Body of pancreas (tissue), 4 donors: ENCODE measurements around the gene VGLL2. TPM values are rescaled to one million over a fixed set of nuclear protein-coding genes. Genes with fewer than 3 reads are reported as not detected.
"Not testable (repeated sequence)": the region's sequence is repeated elsewhere in the genome, so short reads cannot be mapped to it uniquely, and the experiment has no call there.

Experiments used
- ATAC-seq: fragments of 150-250 bp; one replicate; pipeline ENCODE4 v1.9.1; 2016
- DNase-seq, 4 donors: peaks; one replicate each; pipeline ENCODE4 v3.0.0-alpha.2; 2019
- H3K27ac ChIP-seq, 4 donors: fragments of 200-600 bp; sonication (generic); 1 replicate in 3 of 4; 2 replicates in 1 of 4; pipeline versions ENCODE4 v1.5.1 to v1.6.1; 2016 to 2019; ENCODE audit warnings: mild to moderate bottlenecking in 1 of 4, mixed read lengths in 1 of 4, moderate library complexity in 1 of 4
- H3K27me3 ChIP-seq, 2 donors: fragments of 200-600 bp; sonication (generic); one replicate each; pipeline ENCODE4 v1.6.0; 2016; ENCODE audit warnings: mild to moderate bottlenecking in 1 of 2
- H3K36me3 ChIP-seq, 2 donors: fragments of 200-600 bp; sonication (generic); replicated peaks in 1 of 2; 2 replicates each; pipeline ENCODE4 v1.5.1; 2016; ENCODE audit warnings: low read depth in 2 of 2; ENCODE audit not compliant: insufficient read depth in 1 of 2
- H3K4me1 ChIP-seq: fragments of 200-600 bp; sonication (generic); one replicate; pipeline ENCODE4 v1.6.0; 2016
- H3K4me3 ChIP-seq, 2 donors: fragments of 200-600 bp; sonication (generic); 1 replicate in 1 of 2; 2 replicates in 1 of 2; pipeline ENCODE4 v1.5.1; 2016 to 2019
- H3K9me3 ChIP-seq, 3 donors: fragments of 200-600 bp; sonication (generic); 1 replicate in 2 of 3; 2 replicates in 1 of 3; pipeline ENCODE4 v1.5.1; 2016
- CTCF ChIP-seq, 7 experiments: fragments of 450-650 bp in 4 of 7; fragments of 200-600 bp in 3 of 7; sonication (generic) in 3 of 7; IDR thresholded peaks; one replicate each; pipeline ENCODE4 v1.5.1; 2016 to 2019; ENCODE audit warnings: antibody characterized with exemption in 7 of 7
- POLR2A ChIP-seq, 3 donors: fragments of 450-650 bp; IDR thresholded peaks; one replicate each; pipeline ENCODE4 v1.6.1; 2016; ENCODE audit warnings: antibody characterized with exemption in 3 of 3, mild to moderate bottlenecking in 2 of 3
- WGBS, 2 donors: methylation state at CpG; one replicate each; pipeline ENCODE4 v1.1.5; 2017; 5-methylcytosine and 5-hydroxymethylcytosine counted together
- intact Hi-C: fragments of 100-400 bp; cut with DNase I; formaldehyde crosslinking; loops from one replicate; pipeline ENCODE4 v1.15.1; 2023
- total RNA-seq, 2 donors: library from RNA; depleted of rRNA; stranded (reverse); fragments of >200 nt; gene quantifications; one replicate each; pipeline ENCODE4 v1.1.0, GENCODE V29; 2016

VGLL2 gene
- total RNA-seq, 2 donors from 2014 or later = 0.99 TPM; not detected in 1

DNA sequence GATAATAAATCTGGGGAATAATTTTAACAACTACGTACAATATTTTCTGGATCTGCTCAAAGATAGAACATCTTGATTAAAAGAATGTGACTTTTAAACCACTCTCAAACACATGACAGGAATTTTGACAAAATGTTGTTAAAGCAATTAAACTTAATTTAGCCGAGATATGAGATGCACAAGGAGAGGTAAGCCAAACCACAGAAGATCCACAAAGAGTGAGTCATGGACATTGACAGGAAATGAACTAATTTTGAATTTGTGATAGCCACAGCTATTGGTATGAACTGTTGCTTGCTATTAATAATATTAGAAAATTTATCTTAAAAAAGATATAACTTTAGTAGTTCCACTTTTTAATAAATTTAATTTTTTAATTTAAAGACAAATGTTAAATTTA is 27.8 kb upstream of the VGLL2 start:
- Histone ChIP-seq H3K27ac (no peak overlapping the region), H3K9me3 (no peaks in the 10 kb centered on the region), H3K36me3 (no peaks in the 10 kb centered on the region), H3K4me1 (no peaks in the 10 kb centered on the region), H3K4me3 (no peak overlapping the region), H3K27me3 (no peaks in the 10 kb centered on the region)
- intact Hi-C loops = no loop called here
- ATAC-seq (no peak), DNase-seq (no peak)
- 53% methylated on average over 2 of the region's 2 CpGs for WGBS, 2 donors
- TF ChIP-seq POLR2A (IDR thresholded peaks at IDR 0.05) (no peak), CTCF (IDR thresholded peaks at IDR 0.05) (no peak)

- H3K4me3 ChIP-seq, H3K27ac ChIP-seq, intact Hi-C loops, H3K27me3 ChIP-seq, H3K4me1 ChIP-seq, DNase-seq, H3K9me3 ChIP-seq, H3K36me3 ChIP-seq, ATAC-seq: not testable (repeated sequence)
- WGBS, 2 donors = 61% methylated on average over 11 to 13 of the region's 13 CpGs
These were observed 20.8 kb upstream of the VGLL2 start for GRCh38 chr6:117244571-117244970.

DNA sequence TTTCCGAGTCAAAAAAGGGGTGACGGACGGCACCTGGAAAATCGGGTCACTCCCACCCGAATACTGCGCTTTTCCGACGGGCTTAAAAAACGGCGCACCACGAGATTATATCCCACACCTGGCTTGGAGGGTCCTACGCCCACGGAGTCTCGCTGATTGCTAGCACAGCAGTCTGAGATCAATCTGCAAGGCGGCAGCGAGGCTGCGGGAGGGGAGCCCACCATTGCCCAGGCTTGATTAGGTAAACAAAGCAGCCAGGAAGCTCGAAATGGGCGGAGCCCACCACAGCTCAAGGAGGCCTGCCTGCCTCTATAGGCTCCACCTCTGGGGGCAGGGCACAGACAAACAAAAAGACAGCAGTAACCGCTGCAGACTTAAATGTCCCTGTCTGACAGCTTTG is 20.4 kb upstream of the VGLL2 start:
- intact Hi-C loops, H3K4me3 ChIP-seq, H3K4me1 ChIP-seq, H3K27ac ChIP-seq, H3K9me3 ChIP-seq, DNase-seq, ATAC-seq, H3K27me3 ChIP-seq, H3K36me3 ChIP-seq: not testable (repeated sequence)
- 78 to 79% methylated on average over 16 to 19 of the region's 20 CpGs for WGBS, 2 donors

DNA sequence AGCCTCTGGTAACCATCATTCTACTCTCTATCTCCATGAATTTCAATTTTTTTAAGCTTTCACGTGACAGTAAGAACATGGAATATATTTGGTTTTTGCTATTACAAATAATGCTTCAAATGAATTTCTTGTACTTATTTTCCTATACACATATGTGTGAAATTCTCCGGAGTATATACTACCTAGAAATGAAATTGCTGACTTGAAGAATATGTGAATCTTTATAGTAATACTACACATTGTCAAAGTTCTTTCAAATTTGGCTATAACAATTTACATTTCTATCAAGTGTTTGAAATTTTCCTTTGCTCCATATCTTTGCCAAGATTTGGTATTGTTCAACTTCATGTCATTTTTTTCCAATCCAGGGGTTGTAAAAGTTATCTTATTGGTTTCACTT is 11.6 kb upstream of the VGLL2 start:
- no peak for TF ChIP-seq POLR2A (IDR thresholded peaks at IDR 0.05)
- no peak for TF ChIP-seq CTCF (IDR thresholded peaks at IDR 0.05)
- Histone ChIP-seq H3K9me3 (no peaks in the 10 kb centered on the region), H3K27me3 (no peaks in the 10 kb centered on the region), H3K36me3 (no peaks in the 10 kb centered on the region), H3K4me1 (no peaks in the 10 kb centered on the region), H3K4me3 (no peak overlapping the region), H3K27ac (no peak overlapping the region)
- ATAC-seq = no peak
- intact Hi-C loops = no loop called here
- 66 to 75% methylated on average over 2 of the region's 2 CpGs for WGBS, 2 donors
- no peak for DNase-seq

GRCh38 chr6:117262799-117263198 is 2.6 kb upstream of the VGLL2 start:
- TF ChIP-seq POLR2A (IDR thresholded peaks at IDR 0.05) (no peak), CTCF (IDR thresholded peaks at IDR 0.05) (no peak)
- Histone ChIP-seq H3K4me1 (peaks cover 22% of the 10 kb centered on the region), H3K9me3 (no peaks in the 10 kb centered on the region), H3K4me3 (no peak overlapping the region), H3K27me3 (peaks cover 0 to 33% of the 10 kb centered on the region in 2 donors), H3K27ac (no peak overlapping the region), H3K36me3 (no peaks in the 10 kb centered on the region)
- WGBS, 2 donors = 25 to 30% methylated on average over 8 of the region's 8 CpGs
- no peak for DNase-seq
- intact Hi-C loops = no loop called here
- ATAC-seq = no peak

- peaks cover 0 to 34% of the 10 kb centered on the region in 2 donors for H3K27me3 ChIP-seq
- intact Hi-C loops = no loop called here
- no peak for TF ChIP-seq POLR2A (IDR thresholded peaks at IDR 0.05)
- TF ChIP-seq CTCF (IDR thresholded peaks at IDR 0.05) = no peak
- DNase-seq (no peak), ATAC-seq (no peak)
- H3K36me3 ChIP-seq = no peaks in the 10 kb centered on the region
- H3K27ac ChIP-seq = no peak overlapping the region
- WGBS, 2 donors = 7 to 12% methylated on average over 21 to 27 of the region's 27 CpGs
- no peaks in the 10 kb centered on the region for H3K9me3 ChIP-seq
- H3K4me1 ChIP-seq = peaks cover 22% of the 10 kb centered on the region
- H3K4me3 ChIP-seq = no peak overlapping the region
These were observed 1.9 kb upstream of the VGLL2 start for GRCh38 chr6:117263353-117263927.
